RCC 7860 (cell line): ENCODE measurements around the gene ARL14EP.

Experiments
- DNase-seq: peaks from one replicate; pipeline ENCODE4 v3.0.0-alpha.2; 2015; ENCODE audit warnings: low spot score
- FAIRE-seq: peaks from 2 replicates; lab custom pipeline; 2012; peaks lifted over from hg19 to GRCh38; lab: Jason Lieb, UNC

Gene ARL14EP

DNA sequence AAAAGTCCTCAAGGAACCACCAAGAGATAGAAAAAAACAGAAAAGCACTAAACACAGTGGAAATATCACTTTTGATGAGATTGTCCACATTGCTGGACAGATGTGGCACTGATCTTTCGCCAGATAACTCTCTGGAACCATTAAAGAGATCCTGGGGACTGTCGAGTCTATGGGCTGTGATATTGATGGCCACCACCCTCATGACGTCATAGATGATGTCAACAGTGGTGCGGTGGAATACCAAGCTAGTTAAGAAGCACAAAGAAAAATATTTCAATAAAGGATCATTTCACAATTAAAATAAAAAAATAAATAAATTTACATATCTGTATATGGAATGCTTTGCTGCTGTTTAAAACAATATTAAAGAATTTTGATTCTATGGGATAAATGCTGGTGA lies 45.5 kb downstream of the ARL14EP start:
- FAIRE-seq: no peak
- no peak for DNase-seq

DNA sequence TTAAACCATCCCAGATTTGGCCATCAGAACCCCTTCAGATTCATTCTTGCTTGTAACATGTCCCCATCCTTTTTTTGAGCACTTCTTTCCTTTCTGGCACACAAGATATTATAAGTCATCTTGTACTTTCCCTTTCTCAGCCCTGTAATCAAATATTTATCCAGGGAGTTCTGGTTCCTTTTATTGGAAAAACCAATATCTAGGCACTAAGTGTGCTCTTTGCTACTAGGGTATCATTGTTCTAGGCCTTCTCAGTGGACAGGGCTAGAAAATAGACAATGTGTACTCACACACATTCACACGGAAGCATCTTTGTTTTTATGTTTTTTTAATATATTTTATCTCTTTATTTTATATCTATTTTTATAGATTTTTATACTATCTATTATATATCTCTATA lies 47.3 kb downstream of the ARL14EP start:
- FAIRE-seq (no peak), DNase-seq (no peak)

DNA sequence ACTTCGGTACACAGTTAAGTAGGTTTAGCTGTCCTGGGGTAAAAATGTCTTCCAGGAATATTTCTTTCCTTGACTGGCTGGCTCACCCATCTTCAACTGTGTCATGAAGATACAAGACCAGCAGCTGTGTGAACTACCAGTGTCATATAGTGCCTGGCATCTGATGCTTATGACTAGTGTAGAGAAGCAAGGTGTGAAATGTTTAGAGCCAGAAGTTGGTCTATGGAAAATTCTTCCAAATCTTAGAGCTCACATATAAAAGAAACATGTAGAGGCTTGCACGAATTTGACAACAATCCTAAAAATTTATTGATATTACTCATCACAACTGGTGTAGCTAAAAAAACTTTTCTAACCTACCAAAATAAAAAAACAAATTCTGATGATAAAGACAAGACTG lies 54.4 kb downstream of the ARL14EP start:
- FAIRE-seq (no peak), DNase-seq (no peak)

DNA sequence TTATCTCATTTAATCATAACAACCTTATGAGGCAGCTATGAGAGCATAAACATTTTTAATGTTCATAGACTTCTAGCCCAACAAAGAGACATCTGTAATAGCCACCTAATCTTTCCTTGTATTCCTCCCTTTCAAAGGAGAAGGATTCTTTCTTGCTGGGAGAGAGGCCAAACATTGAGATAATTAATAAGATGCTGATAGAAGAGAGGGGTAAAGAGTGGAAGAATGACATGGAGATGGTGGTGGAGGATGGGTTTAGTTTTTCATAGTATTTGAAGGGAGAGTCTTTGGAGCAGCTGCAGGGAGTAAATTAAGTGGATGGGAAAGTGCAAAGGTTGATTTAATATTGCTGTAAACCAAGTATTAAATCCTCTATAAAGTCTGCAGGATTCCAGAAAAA lies 57.9 kb downstream of the ARL14EP start:
- DNase-seq: no peak
- no peak for FAIRE-seq

DNA sequence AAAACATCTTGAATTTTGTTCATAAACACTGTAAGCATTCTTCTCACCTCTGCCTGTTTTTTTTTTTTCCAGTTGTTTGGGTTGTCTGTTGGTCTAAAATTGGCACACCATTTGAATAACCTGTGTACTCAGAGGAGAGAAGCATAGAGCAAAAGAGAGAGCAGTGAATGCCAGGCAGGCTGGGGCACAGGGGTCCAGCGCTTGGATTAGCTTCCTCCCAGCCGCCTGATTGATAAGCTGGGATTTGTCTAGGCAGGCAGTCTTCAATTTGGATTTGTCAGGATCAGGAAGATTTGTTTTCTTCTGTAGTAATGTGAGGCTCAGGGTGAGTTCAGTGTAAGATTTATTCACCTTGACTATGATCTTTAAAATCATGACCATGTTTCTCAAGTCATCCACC lies 59.0 kb downstream of the ARL14EP start:
- DNase-seq (no peak), FAIRE-seq (no peak)
